Transverse colon (tissue), 4 donors: Measurements from ENCODE around the gene PCDHGB5.
"Not testable (repeated sequence)": the region's sequence is repeated elsewhere in the genome, so short reads cannot be mapped to it uniquely, and the experiment has no call there.

Experiments
- POLR2AphosphoS5 ChIP-seq, 3 donors: sonication (generic); formaldehyde crosslinking; IDR thresholded peaks; one replicate each; pipeline ENCODE4 v1.6.1; 2016; ENCODE audit warnings: antibody characterized with exemption in 3 of 3
- TF ChIP-seq, protein P1 (sequence below), 5 experiments: fragments of 200-600 bp in 3 of 5; fragments of 450-650 bp in 2 of 5; sonication (generic) in 3 of 5; IDR thresholded peaks; 1 replicate in 2 of 5; 2 replicates in 3 of 5; pipeline ENCODE4 v1.5.1; 2016 to 2017; ENCODE audit warnings: antibody characterized with exemption in 5 of 5, inconsistent platforms in 3 of 5, mild to moderate bottlenecking in 2 of 5, moderate library complexity in 1 of 5

DNA sequence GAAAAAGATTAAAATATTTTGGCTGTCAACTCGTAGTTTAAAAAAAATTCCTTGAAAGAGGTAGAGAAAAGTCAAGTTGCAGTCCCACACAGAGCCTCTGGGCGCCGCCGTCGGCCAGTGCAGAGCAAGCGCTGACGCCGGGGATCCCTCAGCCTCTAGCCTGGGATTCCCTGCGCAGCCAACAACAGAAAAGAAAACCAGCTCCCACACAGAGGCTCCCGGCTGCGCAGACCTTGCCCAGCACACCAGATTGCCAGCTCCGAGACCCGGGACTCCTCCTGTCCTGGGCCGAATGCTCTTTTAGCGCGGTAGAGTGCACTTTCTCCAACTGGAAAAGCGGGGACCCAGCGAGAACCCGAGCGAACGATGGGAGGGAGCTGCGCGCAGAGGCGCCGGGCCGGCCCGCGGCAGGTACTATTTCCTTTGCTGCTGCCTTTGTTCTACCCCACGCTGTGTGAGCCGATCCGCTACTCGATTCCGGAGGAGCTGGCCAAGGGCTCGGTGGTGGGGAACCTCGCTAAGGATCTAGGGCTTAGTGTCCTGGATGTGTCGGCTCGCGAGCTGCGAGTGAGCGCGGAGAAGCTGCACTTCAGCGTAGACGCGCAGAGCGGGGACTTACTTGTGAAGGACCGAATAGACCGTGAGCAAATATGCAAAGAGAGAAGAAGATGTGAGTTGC, 19.9 kb downstream of the PCDHGB5 start, which contains the start of gene PCDHGB7:
- not testable (repeated sequence) for TF ChIP-seq POLR2AphosphoS5 (IDR thresholded peaks at IDR 0.05)
- TF ChIP-seq, protein P1, sequence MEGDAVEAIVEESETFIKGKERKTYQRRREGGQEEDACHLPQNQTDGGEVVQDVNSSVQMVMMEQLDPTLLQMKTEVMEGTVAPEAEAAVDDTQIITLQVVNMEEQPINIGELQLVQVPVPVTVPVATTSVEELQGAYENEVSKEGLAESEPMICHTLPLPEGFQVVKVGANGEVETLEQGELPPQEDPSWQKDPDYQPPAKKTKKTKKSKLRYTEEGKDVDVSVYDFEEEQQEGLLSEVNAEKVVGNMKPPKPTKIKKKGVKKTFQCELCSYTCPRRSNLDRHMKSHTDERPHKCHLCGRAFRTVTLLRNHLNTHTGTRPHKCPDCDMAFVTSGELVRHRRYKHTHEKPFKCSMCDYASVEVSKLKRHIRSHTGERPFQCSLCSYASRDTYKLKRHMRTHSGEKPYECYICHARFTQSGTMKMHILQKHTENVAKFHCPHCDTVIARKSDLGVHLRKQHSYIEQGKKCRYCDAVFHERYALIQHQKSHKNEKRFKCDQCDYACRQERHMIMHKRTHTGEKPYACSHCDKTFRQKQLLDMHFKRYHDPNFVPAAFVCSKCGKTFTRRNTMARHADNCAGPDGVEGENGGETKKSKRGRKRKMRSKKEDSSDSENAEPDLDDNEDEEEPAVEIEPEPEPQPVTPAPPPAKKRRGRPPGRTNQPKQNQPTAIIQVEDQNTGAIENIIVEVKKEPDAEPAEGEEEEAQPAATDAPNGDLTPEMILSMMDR (IDR thresholded peaks at IDR 0.05): peak; percentile 39 to 51 (median 43)
